ENCODE data around the gene TTR. TPM values are rescaled to one million over a fixed set of nuclear protein-coding genes. Genes with fewer than 3 reads are reported as not detected.

The TTR gene
- total RNA-seq, 2 experiments from 2014 or later: not detected

DNA sequence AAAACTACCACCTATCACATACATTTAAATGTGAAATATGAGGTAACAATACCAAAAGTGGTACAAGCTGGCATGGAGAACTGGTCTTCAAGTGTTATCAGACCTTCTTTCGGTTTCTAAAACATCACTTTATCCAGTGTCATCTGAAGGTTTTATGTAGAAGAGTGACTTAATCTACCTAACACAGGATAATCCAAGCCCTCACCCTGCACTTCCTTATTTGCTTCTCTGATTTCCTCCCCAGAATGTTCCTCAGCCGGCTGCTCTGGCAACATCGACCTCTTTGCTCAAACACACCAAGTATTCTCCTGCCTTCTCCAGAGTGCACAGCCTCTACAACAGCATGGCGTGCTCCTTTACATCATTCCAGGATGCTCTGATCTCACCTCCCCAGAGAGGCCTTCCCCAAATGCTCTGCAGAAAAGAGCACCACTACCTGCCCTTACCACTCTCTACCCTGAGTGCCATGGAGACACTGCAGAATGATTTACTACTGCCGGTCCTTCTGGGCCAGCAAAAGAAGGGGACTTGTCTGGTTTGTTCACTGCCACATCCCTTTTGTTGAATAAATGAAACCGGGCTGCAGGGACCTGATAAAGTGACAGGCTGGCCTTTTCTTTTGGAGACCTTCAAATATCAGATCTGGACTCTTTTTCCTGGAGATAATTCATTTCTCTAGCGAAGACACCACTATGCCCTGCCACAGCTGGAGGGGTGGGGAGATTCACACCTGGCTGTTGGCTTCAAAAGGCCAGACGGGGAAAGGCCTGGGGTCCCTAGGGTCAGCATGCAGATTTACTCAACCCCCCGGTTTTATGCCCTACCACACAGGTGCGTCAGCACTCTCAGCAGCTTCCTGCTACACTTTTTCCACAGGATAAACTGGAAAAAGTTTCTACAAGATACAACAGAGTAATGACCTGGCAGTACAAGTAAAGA, 42.0 kb downstream of the TTR start:
- H3K4me1 Mint-ChIP-seq: peaks cover 14% of the 10 kb centered on the region
- H3K9me3 Mint-ChIP-seq (ENCODE audit: low read depth): no peaks in the 10 kb centered on the region
- peaks cover 2% of the 10 kb centered on the region for H3K36me3 Mint-ChIP-seq
- CTCF ChIA-PET: no interaction called here
- peaks cover 12% of the 10 kb centered on the region for H3K27me3 Mint-ChIP-seq
- H3K27ac Mint-ChIP-seq: no peak overlapping the region
- H3K4me3 Mint-ChIP-seq: no peak overlapping the region
- DNase-seq: no peak
- ATAC-seq: no peak

DNA sequence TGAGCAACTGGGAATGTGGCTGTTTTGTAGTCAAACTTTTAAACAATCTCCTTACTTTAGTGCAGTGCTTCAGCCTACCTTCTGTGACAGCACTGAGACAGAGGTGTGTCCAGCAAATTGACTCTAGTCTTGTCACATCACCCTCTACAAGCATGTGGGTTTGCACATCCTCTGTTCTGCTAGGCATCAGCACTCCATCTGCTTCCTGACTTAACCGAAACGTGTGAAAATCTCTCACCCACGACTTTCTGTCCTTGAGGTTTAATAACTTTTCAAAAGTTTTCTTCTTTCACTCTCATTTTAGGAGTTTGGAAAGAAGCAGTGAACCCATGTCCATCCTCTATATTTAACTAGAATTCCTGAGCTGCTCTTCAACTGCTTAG, 42.6 kb downstream of the TTR start:
- DNase-seq (no peak), ATAC-seq (peak; percentile 68)
- CTCF ChIA-PET: no interaction called here
- peaks cover 14% of the 10 kb centered on the region for H3K4me1 Mint-ChIP-seq
- no peak overlapping the region for H3K4me3 Mint-ChIP-seq
- no peaks in the 10 kb centered on the region for H3K9me3 Mint-ChIP-seq (ENCODE audit: low read depth)
- peaks cover 12% of the 10 kb centered on the region for H3K27me3 Mint-ChIP-seq
- H3K27ac Mint-ChIP-seq: no peak overlapping the region
- H3K36me3 Mint-ChIP-seq: peaks cover 2% of the 10 kb centered on the region

DNA sequence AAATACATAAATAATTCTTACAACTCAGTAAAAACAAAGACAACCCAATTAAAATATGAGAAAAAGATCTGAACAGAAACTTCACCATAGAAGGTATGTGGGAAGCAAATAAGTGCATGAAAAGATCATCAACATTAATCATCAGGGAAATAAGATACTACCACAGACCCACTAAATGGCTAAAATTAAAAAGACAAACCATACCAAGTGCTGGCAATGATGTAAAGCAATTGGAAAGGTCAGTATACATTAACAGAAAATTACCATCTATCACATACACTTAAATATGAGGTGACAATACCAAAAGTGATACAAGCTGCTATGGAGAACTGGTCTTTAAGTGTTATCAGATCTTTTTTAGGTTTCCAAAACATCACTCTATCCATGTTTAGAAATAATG, 44.7 kb downstream of the TTR start:
- H3K9me3 Mint-ChIP-seq (ENCODE audit: low read depth): no peaks in the 10 kb centered on the region
- H3K36me3 Mint-ChIP-seq: peaks cover 2% of the 10 kb centered on the region
- DNase-seq: no peak
- no peak for ATAC-seq
- no peak overlapping the region for H3K4me3 Mint-ChIP-seq
- CTCF ChIA-PET: no interaction called here
- H3K4me1 Mint-ChIP-seq: peaks cover 14% of the 10 kb centered on the region
- H3K27me3 Mint-ChIP-seq: peaks cover 18% of the 10 kb centered on the region
- H3K27ac Mint-ChIP-seq: no peak overlapping the region

DNA sequence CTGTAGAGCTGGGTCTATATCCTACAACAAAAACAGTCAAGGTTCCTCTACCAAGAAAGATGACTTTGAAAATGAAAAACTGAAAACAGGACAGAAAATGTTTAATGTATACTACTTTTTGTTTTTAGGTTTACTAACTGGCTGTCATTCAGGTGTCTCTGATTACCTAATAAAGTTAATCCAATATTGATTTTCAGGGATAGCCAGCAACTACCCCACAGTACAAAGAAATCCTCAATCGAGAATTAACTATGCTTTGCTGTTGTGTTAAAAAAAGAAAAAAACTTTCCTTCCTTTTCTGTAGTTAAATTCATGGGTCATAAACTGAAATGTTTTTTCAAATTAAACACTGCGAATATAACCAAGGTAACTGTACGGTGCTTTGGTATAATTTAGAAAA, 45.8 kb downstream of the TTR start:
- Mint-ChIP-seq H3K9me3 (ENCODE audit: low read depth) (no peaks in the 10 kb centered on the region), H3K27me3 (peaks cover 26% of the 10 kb centered on the region), H3K27ac (no peak overlapping the region), H3K4me1 (peaks cover 14% of the 10 kb centered on the region), H3K36me3 (peaks cover 2% of the 10 kb centered on the region), H3K4me3 (no peak overlapping the region)
- ATAC-seq (no peak), DNase-seq (no peak)
- CTCF ChIA-PET: interaction anchor here (1.0 kb wide), 1 partner anchor 82 kb away, joined by 3 read pairs; no protein-coding TSS in a partner anchor

DNA sequence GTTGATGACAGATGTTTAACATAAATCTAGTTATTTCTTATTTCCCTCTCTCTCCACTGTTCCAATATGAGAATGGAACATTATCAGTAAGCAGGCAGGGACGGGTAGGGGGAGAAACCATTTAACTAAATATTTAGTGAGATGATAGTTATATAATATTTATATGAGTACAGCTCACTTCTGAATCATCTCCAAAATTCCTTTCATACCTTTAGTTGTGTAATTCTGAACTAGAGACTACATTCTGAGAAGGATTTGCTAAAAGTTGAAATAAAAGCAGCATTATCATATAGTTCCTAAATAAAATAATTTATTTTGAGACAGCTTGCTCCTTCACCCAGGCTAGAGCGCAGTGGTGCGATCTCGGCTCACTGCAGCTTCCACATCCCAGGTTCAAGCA, 51.3 kb downstream of the TTR start:
- H3K27me3 Mint-ChIP-seq: peaks cover 37% of the 10 kb centered on the region
- H3K9me3 Mint-ChIP-seq (ENCODE audit: low read depth): no peaks in the 10 kb centered on the region
- DNase-seq (no peak), ATAC-seq (no peak)
- peaks cover 11% of the 10 kb centered on the region for H3K4me1 Mint-ChIP-seq
- no peak overlapping the region for H3K4me3 Mint-ChIP-seq
- CTCF ChIA-PET: no interaction called here
- no peaks in the 10 kb centered on the region for H3K36me3 Mint-ChIP-seq
- no peak overlapping the region for H3K27ac Mint-ChIP-seq

DNA sequence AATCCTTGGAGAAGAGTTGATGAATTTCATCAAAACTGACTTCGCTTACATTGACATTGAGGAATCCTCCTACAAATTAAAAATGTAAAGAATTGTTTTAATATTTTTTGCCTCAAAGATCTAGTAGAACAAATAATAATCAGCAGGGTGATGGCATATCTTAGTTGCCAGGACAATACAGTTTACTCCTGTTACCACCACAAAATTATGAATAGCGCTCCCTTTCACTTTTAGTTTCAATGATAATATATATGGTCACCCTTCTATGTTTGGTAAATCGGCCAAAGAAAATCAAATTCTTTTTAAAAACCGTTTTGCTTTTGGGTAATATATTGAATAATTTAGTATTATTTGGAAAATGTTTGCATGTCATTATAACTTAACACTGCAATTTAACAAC, 53.7 kb downstream of the TTR start:
- ATAC-seq (no peak), DNase-seq (no peak)
- H3K9me3 Mint-ChIP-seq (ENCODE audit: low read depth): no peaks in the 10 kb centered on the region
- H3K27me3 Mint-ChIP-seq: peaks cover 45% of the 10 kb centered on the region
- H3K4me3 Mint-ChIP-seq: no peak overlapping the region
- peaks cover 14% of the 10 kb centered on the region for H3K4me1 Mint-ChIP-seq
- CTCF ChIA-PET: interaction anchor here (1.0 kb wide), 1 partner anchor 13 kb away, joined by 3 read pairs; no protein-coding TSS in a partner anchor
- no peak overlapping the region for H3K27ac Mint-ChIP-seq
- H3K36me3 Mint-ChIP-seq: no peaks in the 10 kb centered on the region

DNA sequence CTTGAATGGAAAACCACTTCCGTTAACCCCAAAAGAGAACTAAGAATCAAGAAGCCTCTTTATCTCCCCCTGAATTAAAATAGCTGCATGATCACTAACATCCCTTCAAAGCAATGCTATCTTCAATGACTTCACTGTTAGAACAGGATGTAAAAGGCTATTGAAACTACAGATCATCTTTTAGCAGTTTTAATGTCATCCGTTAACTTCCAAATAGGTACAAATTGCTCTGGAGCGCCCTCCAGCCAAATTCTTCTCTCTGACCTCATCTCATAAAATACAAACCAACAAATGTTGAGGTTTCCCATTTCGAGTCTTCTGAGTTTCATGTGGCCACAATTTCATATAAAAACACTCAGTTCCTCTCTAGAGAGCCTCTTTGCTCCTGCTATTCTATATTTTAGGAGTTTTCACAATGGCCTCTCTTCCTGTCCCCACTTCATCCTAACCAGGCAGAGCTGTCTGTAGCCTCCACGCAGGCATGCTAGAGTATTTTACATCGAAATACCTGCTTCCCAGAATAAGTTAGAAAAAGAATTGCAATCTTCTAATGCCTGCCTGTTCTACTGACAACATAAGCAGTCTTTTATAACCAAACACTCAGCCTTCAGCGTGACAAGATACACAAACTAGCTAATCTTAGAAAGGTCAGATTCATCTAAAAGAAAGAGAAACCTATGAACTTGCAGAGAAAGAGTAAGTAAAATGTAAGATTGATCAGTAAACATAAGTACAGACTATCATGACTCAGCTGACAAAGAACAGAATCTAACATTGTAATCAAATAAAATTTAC, 54.9 kb downstream of the TTR start:
- no peak for ATAC-seq
- peaks cover 40% of the 10 kb centered on the region for H3K27me3 Mint-ChIP-seq
- no peak overlapping the region for H3K27ac Mint-ChIP-seq
- peaks cover 15% of the 10 kb centered on the region for H3K4me1 Mint-ChIP-seq
- DNase-seq: no peak
- H3K4me3 Mint-ChIP-seq: no peak overlapping the region
- CTCF ChIA-PET: interaction anchor here (1.0 to 1.1 kb wide), 2 partner anchors 12 to 33 kb away, joined by 3 read pairs; no protein-coding TSS in a partner anchor
- H3K36me3 Mint-ChIP-seq: no peaks in the 10 kb centered on the region
- H3K9me3 Mint-ChIP-seq (ENCODE audit: low read depth): no peaks in the 10 kb centered on the region

DNA sequence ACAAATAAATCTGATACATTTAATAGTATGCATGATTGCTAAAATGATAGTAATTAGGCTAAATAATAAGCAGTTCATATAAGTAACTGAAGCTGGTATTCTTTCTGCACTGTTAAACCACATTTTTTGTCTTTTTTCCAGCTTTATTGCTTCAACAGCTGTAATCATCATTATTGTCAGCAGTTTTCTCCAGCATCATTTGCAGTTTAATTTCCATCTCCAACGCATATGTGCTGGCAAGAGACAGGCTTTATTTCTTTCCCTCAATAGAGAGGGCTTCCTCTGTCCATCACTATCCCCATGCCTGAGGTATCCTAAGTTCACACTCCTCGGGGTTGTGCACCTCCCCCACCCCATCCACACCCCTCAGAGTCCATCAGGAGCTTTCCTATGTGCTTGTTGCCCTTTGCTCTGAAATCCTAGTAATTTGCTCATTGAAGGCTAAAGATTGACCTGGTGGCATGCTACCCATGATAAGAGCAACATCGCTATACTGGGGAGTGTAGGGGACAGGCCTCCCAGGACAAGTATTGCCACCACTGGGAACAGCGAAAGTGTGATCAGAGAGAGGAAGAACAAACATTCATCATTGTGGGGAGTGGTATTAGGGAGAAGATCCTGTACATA, 55.6 kb downstream of the TTR start:
- H3K36me3 Mint-ChIP-seq: no peaks in the 10 kb centered on the region
- H3K27ac Mint-ChIP-seq: no peak overlapping the region
- H3K4me3 Mint-ChIP-seq: no peak overlapping the region
- DNase-seq: no peak
- no peaks in the 10 kb centered on the region for H3K9me3 Mint-ChIP-seq (ENCODE audit: low read depth)
- peaks cover 15% of the 10 kb centered on the region for H3K4me1 Mint-ChIP-seq
- CTCF ChIA-PET: no interaction called here
- no peak for ATAC-seq
- H3K27me3 Mint-ChIP-seq: peaks cover 38% of the 10 kb centered on the region

Other genes with a start within 250 kb of the TTR start
- not detected for gene DSG4, start 215.1 kb upstream of the TTR start, total RNA-seq
- gene DSG3, start 144.1 kb upstream of the TTR start, total RNA-seq: not detected
- under 1 TPM; 0.09 to 0.35 TPM for gene DSG2, start 93.7 kb upstream of the TTR start, total RNA-seq
- gene B4GALT6, start 92.7 kb downstream of the TTR start, total RNA-seq: 1 to 10 TPM in 1 of 2 experiments, under 1 TPM in 1; 0.41 to 1.8 TPM
- gene SLC25A52, start 169.0 kb downstream of the TTR start, total RNA-seq: under 1 TPM in 1 of 2 experiments, not detected in 1; 0.33 TPM